GM13976 (cell line): ENCODE results near the gene KANSL1.

ENCODE experiments used
- DNase-seq: peaks from one replicate; pipeline ENCODE4 v3.0.0; 2012; ENCODE audit warnings: low spot score
- CTCF ChIP-seq: IDR thresholded peaks from 2 replicates; pipeline ENCODE4 v1.5.1; 2012; ENCODE audit warnings: borderline replicate concordance, mild to moderate bottlenecking; ENCODE audit not compliant: insufficient read depth; ENCODE audit errors: extremely low read depth, missing control alignments, control extremely low read depth
- in situ Hi-C: fragments of 300-500 bp; cut with MboI; formaldehyde crosslinking; loops from one replicate; pipeline ENCODE4 v1.12.0; 2022; ENCODE audit warnings: low sequenced_read_pairs, mixed read lengths, inconsistent platforms; ENCODE audit not compliant: unreplicated experiment

Gene KANSL1

GRCh38 chr17:45981306-45981705, 211.9 kb downstream of the KANSL1 start:
- no peak for TF ChIP-seq CTCF
- DNase-seq: no peak
- in situ Hi-C loops: no loop called here

- no peak for DNase-seq
- TF ChIP-seq CTCF: no peak
- in situ Hi-C loops: no loop called here
These were observed 212.4 kb downstream of the KANSL1 start for GRCh38 chr17:45980855-45981254.
